NCI-H526 (cell line): ENCODE results near the gene EDRF1.
A peak's percentile ranks its signal among the peaks of the same experiment; 100 is the strongest.
"Not testable (repeated sequence)": the region's sequence is repeated elsewhere in the genome, so short reads cannot be mapped to it uniquely, and the experiment has no call there.

ENCODE experiments used
- DNase-seq, 2 experiments: peaks; one replicate each; lab custom pipeline; 2025; lab: John Stamatoyannopoulos, UW

EDRF1 gene, protein sequence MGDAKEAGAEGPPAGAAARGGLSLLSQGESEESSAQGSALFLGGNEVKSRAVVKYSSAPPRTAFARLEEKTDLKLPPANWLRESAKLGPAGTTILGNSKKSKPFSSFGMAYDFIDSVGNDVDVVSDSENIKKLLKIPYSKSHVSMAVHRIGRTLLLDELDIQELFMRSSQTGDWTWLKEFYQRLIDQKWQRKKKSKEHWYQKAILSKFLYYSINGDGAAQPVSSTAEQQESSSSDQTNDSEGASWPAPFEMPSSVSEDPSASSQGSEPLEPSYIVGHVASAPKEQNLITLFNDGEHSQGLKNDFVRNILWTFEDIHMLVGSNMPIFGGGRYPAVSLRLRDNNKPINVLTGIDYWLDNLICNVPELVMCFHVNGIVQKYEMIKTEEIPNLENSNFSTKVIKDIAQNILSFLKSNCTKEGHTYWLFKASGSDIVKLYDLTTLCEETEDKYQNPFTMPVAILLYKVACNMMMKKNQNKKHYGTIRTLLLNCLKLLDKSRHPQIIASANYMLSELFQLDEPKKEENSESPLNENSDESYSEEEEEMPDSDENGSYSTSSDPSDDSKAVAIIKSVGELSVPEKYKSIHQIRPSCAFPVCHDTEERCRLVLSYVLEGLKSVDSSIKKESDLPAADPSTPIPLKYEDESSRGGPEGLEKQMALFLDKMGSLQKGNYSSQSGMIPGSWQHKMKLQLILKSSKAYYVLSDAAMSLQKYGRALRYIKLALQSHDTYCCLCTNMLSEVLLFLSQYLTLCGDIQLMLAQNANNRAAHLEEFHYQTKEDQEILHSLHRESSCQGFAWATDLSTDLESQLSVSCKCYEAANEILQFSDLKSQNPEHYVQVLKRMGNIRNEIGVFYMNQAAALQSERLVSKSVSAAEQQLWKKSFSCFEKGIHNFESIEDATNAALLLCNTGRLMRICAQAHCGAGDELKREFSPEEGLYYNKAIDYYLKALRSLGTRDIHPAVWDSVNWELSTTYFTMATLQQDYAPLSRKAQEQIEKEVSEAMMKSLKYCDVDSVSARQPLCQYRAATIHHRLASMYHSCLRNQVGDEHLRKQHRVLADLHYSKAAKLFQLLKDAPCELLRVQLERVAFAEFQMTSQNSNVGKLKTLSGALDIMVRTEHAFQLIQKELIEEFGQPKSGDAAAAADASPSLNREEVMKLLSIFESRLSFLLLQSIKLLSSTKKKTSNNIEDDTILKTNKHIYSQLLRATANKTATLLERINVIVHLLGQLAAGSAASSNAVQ

GRCh38 chr10:125719173-125720001 is at the start of gene EDRF1:
TSS of gene EDRF1 (plus strand) at chr10:125719709. CDS start at chr10:125719808, 99 bp downstream.
- DNase-seq, result peak; percentile 95 to 98

- DNase-seq, result no peak
These were observed 46.6 kb upstream of the EDRF1 start for GRCh38 chr10:125672884-125673283.

- DNase-seq, result no peak
These were observed 40.1 kb upstream of the EDRF1 start for GRCh38 chr10:125679436-125679835.

- DNase-seq, result no peak
These were observed 36.4 kb upstream of the EDRF1 start, which contains the start of gene TEX36 for GRCh38 chr10:125683063-125683462. TSS of gene TEX36 (minus strand) at chr10:125683163. CDS start at chr10:125682989, 174 bp downstream.

DNA sequence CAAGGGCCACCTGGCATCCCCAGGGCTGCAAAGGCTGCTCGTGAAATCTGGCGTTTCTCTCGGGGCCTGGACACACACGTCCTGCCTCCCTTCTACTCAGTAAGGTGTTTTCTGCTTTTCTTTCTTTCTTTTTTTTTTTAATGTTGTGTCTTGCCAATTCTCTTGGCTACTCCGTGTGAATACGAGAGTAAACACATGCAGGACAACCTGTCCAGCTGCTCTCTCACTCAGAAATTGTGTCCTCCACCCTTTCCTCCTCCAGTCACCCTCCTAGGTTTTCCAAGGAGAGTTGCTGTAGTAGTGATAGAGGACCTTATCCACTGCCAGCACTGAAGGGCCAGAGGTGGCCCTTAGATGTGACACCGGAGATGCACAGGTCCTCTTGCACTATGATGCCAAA is 35.7 kb upstream of the EDRF1 start:
- DNase-seq, result no peak

DNA sequence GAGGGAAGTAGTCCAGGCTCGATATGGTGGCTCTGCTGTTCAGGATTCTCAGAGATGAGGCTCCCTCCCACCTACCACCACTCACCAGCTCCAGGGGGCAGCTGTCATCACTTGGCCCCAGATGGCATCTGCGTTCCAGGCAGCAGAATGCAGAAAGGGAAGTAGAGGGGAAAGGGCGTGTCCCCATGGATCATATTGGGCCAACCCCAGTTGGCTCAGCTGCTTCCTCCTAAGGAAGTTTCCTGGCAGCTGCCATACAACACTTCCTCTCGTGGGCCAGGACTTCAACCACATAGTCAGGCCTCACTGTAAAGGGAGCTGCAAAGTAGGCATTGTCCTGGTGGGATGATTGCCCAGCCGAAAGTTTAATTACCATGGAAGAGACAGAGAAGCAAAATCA is 34.9 kb upstream of the EDRF1 start:
- no peak for DNase-seq

DNA sequence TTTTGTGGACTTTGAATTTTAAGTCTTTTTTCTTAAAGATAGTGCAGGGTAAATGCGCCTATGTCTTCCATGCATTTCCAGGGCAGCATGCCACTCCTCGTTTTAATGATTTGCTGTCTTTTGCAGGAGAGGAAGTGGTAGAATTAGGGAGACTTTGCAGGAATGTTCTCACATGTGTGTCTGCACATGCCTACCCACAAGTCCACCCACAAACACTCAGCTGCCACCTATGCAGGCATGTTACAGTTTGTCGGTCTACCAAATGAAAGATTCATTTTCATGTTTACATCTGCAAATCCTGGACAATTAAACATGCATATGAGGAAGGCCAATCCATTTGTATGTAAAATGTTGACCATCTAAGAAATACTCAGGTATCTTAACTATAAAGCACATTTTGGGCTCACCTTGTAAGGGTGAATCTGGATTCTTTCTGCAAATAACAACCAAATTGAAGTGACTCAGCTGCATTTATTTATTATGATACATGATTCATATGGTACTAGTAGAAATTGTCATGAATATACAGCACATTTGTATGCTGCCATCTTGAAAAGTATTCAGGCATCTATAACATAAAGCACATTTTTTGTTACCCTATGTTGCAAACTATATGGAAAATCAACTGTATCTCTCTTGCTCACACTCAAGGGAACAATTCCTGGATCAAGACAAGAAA is 31.9 kb upstream of the EDRF1 start:
- no peak for DNase-seq

GRCh38 chr10:125689955-125690569 is 29.4 kb upstream of the EDRF1 start:
- DNase-seq, result no peak

GRCh38 chr10:125691160-125691981 is 28.1 kb upstream of the EDRF1 start:
- no peak for DNase-seq

GRCh38 chr10:125692196-125692595 is 27.3 kb upstream of the EDRF1 start:
- no peak for DNase-seq

- no peak for DNase-seq
These were observed 26.6 kb upstream of the EDRF1 start for GRCh38 chr10:125692601-125693523.

DNA sequence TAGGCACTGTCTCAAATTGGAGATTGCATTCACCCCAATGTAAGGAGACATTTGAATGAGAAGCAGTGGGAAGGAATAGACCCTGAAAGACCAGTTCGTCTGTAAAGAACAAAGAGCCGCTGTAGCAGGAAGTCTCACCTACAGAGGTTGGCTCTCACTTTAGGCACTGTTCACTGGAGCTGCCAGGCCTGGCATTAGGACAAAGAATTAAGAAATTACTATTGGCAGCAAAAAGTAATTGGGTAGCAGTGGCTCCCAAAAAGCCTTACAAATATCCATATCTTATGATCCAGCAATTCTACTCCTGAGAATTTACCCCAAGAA is 26.0 kb upstream of the EDRF1 start:
- no peak for DNase-seq

GRCh38 chr10:125694883-125695282 is 24.6 kb upstream of the EDRF1 start:
- no peak for DNase-seq

DNA sequence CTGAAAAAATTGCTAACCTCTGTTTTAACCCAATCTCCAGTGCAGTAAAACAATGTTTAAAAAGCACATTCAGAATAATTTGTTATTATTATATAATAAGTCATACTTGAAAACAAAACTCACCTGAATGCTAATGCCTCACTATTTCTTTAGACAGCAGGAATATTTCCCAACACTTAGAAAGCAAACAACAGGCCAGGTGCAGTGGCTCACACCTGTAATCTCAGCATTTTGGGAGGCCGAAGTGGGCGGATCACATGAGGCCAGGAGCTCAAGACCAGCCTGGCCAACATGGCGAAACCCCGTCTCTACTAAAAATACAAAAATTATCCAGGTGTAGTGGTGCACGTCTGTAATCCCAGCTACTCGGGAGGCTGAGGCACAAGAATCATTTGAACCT is 22.6 kb upstream of the EDRF1 start:
- not testable (repeated sequence) for DNase-seq

DNA sequence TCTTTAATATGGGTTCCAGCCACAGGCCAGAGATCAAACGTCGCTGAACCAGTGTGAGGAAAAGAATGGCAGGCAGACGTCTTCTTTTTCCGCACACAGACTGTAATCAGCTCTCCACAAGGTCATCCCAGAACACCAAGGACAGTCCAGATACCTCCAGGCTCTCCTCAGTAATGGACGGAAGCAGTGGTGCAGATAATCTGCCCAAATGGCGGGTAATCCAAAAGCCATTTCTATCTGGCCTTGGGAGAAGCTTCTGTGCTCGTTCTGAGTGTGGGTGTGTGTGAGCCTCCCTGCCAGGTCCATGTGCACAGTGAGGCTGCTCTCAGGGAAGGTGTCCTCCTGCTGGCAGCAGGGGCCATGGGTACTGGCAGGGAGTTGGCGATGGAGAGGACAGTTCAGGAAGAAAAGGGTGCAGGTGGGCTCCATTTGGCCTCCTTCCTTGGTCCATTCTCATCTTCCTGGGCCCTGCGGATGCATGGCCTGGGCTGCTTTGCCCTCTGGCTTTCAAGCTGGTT is 21.0 kb upstream of the EDRF1 start:
- no peak for DNase-seq

- no peak for DNase-seq
These were observed 19.9 kb upstream of the EDRF1 start for GRCh38 chr10:125699562-125700143.

DNA sequence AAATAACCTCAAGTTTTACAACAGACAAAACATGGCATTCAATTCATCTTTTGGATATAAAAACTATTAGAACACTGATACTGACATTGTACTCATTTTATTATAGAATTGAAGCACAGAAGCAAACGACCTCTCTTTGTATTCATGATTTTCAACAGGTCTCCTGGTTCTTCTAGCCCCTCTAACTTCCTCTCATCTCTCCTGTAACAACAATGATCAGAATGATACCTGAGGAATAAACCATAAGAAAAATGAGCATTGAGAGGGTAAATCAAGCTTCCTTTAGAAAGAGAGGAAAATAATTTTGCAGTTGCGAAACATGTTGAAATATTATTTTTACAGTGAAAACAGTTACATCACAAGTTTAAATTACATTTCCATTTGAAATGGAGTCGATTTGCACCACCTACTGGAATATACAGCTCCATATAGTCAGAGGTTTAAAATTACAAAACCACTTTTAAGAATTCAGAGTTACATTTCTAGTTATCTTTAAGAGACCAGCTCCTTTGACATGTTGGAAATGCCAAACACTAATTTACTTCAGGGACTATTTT is 19.1 kb upstream of the EDRF1 start:
- DNase-seq, result no peak
